Mammary epithelial cell (primary cell): ENCODE measurements around the gene SCIN.

Experiments used
- EZH2 ChIP-seq: IDR thresholded peaks from 2 replicates; pipeline ENCODE4 v1.6.1; 2012; ENCODE audit warnings: low read length, inconsistent platforms, borderline replicate concordance
- TF ChIP-seq, protein P1 (sequence below), 2 donors: IDR thresholded peaks in 1 of 2; conservative IDR thresholded peaks in 1 of 2; 2 replicates each; pipeline ENCODE4 v1.5.1; 2011 to 2012; ENCODE audit warnings: inconsistent platforms in 2 of 2, low read length in 2 of 2, mild to moderate bottlenecking in 2 of 2, control low read depth in 1 of 2, low read depth in 1 of 2; ENCODE audit not compliant: insufficient read depth in 1 of 2; ENCODE audit errors: extremely low read depth in 1 of 2

DNA sequence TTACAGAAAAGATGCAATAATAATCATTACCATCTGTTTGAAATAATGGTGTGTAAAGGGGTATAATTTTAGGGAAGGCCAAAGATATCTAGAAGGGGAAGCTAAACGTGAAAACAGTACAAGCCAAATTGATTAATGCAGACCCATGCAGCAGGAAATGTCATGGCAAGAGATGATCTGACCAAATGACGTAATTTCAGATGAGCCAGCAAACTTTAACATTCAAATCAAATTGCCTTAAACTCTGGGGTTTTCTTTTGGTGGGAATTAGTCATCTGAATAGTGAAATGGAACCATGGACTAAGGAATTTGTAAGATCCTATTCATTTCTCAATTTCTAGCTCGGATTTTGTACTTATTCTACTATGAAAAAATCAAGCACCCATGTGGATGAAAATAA lies 21.4 kb upstream of the SCIN start:
- TF ChIP-seq, protein P1, sequence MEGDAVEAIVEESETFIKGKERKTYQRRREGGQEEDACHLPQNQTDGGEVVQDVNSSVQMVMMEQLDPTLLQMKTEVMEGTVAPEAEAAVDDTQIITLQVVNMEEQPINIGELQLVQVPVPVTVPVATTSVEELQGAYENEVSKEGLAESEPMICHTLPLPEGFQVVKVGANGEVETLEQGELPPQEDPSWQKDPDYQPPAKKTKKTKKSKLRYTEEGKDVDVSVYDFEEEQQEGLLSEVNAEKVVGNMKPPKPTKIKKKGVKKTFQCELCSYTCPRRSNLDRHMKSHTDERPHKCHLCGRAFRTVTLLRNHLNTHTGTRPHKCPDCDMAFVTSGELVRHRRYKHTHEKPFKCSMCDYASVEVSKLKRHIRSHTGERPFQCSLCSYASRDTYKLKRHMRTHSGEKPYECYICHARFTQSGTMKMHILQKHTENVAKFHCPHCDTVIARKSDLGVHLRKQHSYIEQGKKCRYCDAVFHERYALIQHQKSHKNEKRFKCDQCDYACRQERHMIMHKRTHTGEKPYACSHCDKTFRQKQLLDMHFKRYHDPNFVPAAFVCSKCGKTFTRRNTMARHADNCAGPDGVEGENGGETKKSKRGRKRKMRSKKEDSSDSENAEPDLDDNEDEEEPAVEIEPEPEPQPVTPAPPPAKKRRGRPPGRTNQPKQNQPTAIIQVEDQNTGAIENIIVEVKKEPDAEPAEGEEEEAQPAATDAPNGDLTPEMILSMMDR (conservative IDR thresholded peaks at IDR 0.05 in 1 of 2, IDR thresholded peaks at IDR 0.05 in 1 of 2; ENCODE audit: extremely low read depth in 1 of 2, insufficient read depth in 1 of 2, low read depth in 1 of 2, low read length in 2 of 2) = no peak
- TF ChIP-seq EZH2 = no peak
